Measurements from ENCODE around the gene STPG2. TPM values are rescaled to one million over a fixed set of nuclear protein-coding genes. Genes with fewer than 3 reads are reported as not detected.
A peak's percentile ranks its signal among the peaks of the same experiment; 100 is the strongest.

The STPG2 gene
- polyA plus RNA-seq, 4 donors = 0.43 to 0.93 (median 0.58) TPM

GRCh38 chr4:98094118-98094517 lies 49.2 kb downstream of the STPG2 start:
- no peak for DNase-seq (ENCODE audit: low read depth in 4 of 4, low spot score in 3 of 4)

- DNase-seq (ENCODE audit: low read depth in 4 of 4, low spot score in 3 of 4) = no peak
Observed at GRCh38 chr4:98093662-98094061, 49.6 kb downstream of the STPG2 start.

DNA sequence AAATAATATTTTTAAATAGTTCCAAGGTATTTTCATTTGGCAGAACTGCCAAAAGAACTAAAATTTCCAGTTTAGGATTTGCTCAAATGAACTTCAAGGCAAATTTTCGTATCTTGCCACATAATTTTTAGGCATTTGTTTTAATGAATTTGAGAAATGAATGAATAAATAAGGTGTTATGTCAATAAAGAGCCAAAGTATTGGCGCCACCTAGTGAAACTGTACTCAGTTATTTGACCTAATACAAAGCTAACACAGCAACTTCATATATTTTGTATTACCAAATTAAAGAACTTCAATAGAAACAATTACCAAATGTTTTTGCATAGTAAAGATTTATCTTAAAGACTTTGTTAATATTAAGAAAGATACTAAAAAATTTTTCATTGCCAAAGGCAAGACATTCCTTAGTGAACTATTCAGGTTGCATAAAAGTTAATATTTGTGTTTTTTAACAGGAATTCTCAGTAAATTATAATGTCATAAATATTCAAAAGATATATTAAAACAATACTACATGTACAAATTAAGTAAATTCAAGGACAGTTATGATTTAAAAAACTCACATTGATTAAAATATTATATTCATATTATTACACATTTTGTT lies 50.3 kb downstream of the STPG2 start:
- DNase-seq (ENCODE audit: low read depth in 4 of 4, low spot score in 3 of 4) = peak in 2 of 4 donors; percentile 5

DNA sequence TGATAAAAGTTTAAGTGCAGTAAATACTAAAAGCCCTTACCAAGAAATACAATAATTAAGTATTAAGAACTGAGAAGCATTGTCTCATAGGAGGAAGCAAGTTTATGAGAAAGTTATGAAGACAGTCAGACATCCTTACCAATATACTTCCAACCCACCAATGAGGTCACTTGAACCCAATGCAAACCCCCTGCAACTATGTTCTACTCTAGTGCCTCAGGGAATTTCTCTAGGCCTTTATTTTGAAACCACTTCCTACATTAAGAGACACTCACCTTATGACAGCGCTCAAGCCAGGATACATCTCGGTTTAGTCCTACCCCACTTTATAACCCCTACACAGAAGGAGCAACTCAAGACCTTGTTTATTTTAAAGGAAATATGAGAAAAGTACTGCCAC lies 61.3 kb downstream of the STPG2 start:
- no peak for DNase-seq (ENCODE audit: low read depth in 4 of 4, low spot score in 3 of 4)

DNA sequence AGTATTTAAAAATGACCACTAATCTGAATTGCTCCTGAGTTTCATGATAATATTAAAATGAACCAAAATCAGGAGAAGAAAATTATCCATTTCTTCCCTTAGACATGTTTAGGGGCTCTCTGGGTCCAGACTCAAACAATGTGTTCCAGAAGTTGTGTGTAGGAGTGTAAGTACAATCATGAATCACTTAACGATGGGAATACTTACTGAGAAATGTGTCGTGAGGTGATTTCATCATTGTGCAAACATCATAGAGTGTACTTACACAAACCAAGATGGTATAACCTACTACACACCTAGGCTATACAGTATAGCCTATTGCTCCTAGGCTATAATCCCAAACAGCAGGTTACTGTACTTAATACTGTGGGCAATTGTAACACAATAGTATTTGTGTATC lies 74.8 kb downstream of the STPG2 start:
- DNase-seq (ENCODE audit: low read depth in 4 of 4, low spot score in 3 of 4) = no peak

GRCh38 chr4:98055800-98056501 lies 87.3 kb downstream of the STPG2 start:
- DNase-seq (ENCODE audit: low read depth in 4 of 4, low spot score in 3 of 4) = no peak

- DNase-seq (ENCODE audit: low read depth in 4 of 4, low spot score in 3 of 4) = no peak
Observed at GRCh38 chr4:98046665-98047064, 96.6 kb downstream of the STPG2 start.

DNA sequence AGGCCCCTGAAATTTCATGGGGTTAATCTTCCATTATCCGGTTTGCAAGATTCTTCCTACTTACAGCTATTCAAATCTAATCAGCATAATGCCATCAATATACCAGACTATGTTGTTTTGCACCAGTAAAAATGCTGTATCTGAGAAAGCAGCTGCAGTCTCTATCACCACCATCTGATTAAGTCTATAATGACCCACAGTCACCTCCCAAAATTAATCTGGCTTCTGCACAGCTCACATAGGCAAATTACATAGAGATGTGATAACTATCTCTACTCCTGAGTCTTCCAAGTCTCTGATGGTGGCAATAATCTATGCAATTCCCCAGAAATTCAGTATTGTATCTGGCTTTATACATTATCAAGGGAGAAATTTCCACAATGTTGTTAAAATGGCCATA lies 113.2 kb downstream of the STPG2 start:
- no peak for DNase-seq (ENCODE audit: low read depth in 4 of 4, low spot score in 3 of 4)

DNA sequence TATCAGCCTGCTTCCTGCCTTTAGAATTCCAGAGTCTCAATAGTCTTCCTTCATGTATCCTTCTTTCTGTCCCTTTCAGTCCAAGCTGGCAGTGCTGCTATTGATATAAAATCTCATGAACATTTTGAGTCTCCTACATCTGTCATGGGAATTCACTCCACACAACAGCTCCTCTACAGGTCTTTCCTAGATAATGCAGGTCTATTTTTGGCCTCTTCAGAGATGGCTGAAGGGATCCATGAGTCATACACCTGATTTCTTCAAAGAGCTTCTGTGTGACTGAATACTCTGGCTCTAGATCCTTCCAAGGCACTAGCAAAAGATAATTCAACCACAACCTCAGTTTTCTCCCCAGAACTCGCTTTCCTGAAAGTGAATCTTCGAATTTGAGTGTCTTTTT lies 115.4 kb downstream of the STPG2 start:
- no peak for DNase-seq (ENCODE audit: low read depth in 4 of 4, low spot score in 3 of 4)

DNA sequence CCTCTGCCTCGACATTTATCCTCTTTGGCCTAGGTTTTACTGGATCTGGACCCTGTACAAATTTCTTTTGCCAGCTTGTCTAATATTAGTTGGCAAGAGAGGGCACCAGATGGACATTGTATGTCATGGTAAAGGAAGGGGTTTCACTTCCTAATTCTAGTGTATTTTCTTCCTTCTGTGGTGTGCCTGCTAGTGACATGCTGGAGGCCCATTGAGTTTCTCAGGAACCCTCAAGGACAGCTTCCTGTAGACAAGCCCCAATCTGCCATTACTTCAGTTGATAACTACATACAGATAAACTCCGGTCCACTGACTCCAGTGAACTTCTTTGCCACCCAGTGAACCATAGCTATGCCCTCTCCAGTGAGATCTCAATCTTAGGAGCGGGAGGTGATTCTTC lies 116.9 kb downstream of the STPG2 start:
- no peak for DNase-seq (ENCODE audit: low read depth in 4 of 4, low spot score in 3 of 4)

DNA sequence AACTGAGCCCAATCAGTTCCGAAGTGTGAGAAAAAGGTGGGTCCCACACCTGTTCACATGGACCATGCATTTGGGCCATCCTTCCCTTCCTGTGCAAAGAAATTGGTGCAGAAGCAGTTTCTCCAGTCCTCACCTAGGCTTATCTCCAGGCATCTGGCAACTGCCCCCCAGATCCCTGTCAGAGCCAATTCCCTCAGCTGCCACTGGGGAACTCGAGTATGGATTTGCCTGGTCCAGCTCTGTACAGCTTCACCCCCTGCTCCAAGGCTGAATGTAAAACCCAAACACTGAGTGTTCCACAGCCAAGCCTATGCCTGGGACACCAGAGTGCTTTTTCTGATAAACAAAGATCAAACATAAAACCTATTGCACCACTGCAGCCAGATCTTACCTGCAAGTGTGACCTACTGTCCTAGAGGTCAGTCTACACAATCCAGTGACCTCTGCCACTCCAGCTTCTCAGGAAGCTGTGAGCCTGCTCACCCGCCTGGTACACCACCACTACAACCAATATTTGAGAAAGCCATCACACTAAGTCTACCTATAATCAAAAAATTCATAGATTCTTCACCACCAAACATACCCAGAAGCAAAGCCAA lies 136.4 kb downstream of the STPG2 start:
- DNase-seq (ENCODE audit: low read depth in 4 of 4, low spot score in 3 of 4) = no peak

DNA sequence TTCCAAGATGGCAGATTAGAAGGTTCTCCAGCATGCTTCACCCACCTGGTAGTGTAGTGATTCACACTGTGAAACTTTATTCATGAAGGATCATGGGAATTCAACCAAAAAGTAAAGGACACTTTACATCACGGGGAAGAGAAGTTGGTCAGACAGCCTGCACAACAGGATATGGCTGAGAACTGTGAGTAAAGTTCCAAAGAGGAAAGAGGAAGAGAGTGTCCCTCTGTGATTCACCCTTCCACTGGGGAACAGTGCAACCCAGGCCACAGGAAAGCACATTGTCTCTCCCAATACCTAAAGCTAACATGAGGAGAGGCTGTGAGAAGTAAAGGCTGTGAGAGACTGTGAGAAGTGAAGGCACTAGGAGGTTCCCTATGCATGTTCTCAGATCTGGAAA lies 137.2 kb downstream of the STPG2 start:
- DNase-seq (ENCODE audit: low read depth in 4 of 4, low spot score in 3 of 4) = no peak

DNA sequence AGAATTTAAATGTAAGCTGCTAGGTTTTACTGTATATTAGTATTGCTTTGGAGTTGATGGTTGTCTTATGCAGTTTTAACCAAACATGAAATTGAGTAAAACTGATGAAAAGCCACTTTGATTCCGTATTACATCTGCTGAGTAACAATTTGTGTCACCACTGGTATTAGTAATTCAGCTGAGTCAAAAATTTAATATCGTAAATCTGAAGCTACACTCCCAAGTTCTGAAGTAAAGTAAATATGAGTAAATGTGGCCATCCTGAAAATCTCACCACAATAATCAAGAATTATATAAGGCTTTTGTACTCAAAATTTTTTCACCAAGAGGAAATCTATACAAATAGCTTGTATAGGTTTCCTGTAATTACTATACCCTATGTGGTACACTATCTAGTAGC lies 142.3 kb downstream of the STPG2 start:
- no peak for DNase-seq (ENCODE audit: low read depth in 4 of 4, low spot score in 3 of 4)

DNA sequence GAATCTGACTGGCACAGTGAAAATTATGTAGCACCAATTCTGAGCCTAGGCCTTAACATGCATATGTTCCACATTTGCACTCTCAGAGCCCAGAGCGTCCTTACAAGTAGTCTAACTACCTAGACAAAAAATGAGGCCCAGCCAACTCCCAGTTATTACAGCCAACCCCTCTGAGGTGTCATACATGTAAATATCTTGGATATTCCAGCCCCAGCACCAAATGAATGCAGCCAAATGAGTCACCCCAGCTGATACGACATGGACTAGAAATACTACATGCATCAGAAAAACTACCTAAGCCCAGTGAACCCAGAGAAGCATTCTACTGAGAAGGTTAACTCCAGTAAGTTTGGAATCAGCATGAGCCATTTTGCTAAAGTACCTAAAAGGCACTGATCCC lies 145.1 kb downstream of the STPG2 start:
- no peak for DNase-seq (ENCODE audit: low read depth in 4 of 4, low spot score in 3 of 4)

DNA sequence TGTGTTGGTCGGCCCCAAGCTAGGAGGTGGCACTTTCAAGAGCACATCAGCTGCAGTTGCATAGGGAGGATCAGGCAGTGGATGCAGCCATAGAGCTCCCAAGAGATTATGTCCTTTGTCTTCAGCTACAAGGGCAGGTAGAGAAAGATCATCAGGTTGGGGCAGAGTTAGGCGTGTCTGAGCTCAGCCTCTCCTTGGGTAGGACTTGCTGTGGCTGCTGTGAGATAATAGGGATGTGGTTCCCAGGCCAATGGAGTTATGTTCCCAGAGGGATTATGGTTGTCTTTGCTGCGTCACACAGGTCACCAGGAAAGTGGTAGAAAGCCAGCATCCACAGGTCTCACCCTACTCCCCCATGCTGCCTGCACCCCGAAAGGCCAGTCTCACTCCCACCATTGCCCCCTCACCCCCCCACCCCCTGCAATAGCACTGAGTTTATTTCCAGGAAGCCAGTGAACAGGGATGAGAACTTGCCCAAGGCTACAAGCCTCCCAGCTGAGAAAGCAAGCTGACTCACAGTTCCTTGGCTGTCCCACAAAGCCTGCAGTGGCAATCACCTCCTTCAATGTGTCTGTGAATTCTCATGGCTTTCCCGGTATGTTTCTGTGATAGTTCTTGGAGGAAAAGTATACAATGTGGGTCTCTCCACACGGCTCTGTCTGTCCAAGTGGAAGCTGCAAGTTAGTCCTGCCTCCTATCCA lies 148.4 kb downstream of the STPG2 start:
- no peak for DNase-seq (ENCODE audit: low read depth in 4 of 4, low spot score in 3 of 4)

GRCh38 chr4:97990409-97990808 lies 152.9 kb downstream of the STPG2 start:
- no peak for DNase-seq (ENCODE audit: low read depth in 4 of 4, low spot score in 3 of 4)

- peak; percentile 13 to 30 (median 28) for DNase-seq (ENCODE audit: low read depth in 4 of 4, low spot score in 3 of 4)
Observed at GRCh38 chr4:97987019-97987648, 156.1 kb downstream of the STPG2 start.

DNA sequence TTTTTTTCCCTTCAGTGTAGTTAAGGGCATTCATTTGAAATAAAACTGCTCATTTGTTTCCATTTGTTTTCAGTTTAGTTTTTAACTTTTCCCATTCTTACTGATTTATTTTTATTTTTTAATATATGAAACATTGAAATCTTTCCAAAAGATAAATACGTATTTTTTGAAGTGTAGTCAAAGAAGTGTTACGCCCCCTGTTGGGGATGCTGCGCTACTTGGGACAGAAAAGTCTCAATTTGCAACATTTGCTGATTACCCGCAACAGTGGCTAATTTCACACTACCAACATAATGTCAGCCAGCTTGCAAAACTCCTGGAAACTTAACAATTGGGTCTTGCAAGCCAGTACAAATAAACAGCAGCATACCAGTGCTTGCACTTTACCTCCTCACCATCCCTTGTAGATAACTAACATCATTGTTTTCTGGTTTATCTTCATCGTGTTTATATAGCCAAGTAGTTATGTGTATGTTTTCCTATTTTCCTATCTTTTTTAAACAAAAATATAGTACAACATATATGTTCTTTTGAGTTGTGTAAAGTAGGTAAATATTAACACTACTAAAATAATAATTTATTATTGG lies 158.6 kb downstream of the STPG2 start:
- DNase-seq (ENCODE audit: low read depth in 4 of 4, low spot score in 3 of 4) = no peak

DNA sequence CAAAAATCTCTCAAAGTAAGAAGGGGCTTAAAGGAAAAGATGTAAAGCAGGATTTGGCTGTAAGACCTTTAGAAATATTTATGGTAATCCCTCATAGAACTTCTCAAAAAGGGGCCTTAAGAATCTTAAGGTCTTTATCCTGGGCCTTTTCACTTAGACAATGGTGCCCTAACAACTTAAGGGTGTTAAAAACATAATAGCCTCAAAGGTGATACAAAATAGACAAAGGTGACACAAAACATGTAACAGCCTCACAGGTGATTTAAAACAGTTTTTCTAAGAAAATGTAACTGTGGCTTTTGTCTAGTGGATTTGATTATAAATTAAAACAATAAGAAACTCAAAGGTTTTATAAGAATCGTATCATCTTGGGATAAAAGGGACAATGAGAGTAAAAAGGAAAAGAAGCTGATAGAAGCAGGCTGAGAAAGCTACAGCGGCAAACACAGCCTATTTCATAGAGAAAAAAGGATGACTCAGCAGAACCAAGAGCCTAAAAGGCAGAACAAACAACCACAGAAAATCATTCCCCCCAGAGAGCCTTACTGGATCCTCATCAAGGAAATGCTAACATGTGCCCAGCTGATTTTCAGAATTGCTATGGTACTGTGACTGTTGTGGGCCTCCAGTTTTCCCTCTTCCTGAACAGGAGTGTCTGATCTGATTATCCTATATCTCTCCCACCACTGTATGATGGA lies 164.3 kb downstream of the STPG2 start:
- no peak for DNase-seq (ENCODE audit: low read depth in 4 of 4, low spot score in 3 of 4)
